Parathyroid adenoma (tissue), 2 donors: ENCODE data around the gene GNMT.
"Not testable (repeated sequence)": the region's sequence is repeated elsewhere in the genome, so short reads cannot be mapped to it uniquely, and the experiment has no call there.

Source experiments
- H2AFZ ChIP-seq: fragments of 300-600 bp; sonication (generic); one replicate; pipeline ENCODE4 v1.7.0; 2017; ENCODE audit warnings: antibody characterized with exemption, mild to moderate bottlenecking
- H3K27ac ChIP-seq: fragments of 300-600 bp; sonication (generic); one replicate; pipeline ENCODE4 v1.7.0; 2017
- H3K27me3 ChIP-seq: fragments of 300-600 bp; sonication (generic); one replicate; pipeline ENCODE4 v1.7.0; 2017; ENCODE audit warnings: low read length; ENCODE audit not compliant: control insufficient read depth, insufficient read depth
- H3K36me3 ChIP-seq: fragments of 300-600 bp; sonication (generic); one replicate; pipeline ENCODE4 v1.7.0; 2017; ENCODE audit warnings: low read length; ENCODE audit not compliant: control insufficient read depth, insufficient read depth
- H3K4me1 ChIP-seq: fragments of 300-600 bp; sonication (generic); one replicate; pipeline ENCODE4 v1.7.0; 2017; ENCODE audit warnings: control low read depth
- H3K4me2 ChIP-seq: fragments of 300-600 bp; sonication (generic); one replicate; pipeline ENCODE4 v1.7.0; 2017; ENCODE audit warnings: low read length
- H3K4me3 ChIP-seq: fragments of 300-600 bp; sonication (generic); one replicate; pipeline ENCODE4 v1.7.0; 2017; ENCODE audit warnings: low read depth, low read length
- H3K79me2 ChIP-seq: fragments of 300-600 bp; sonication (generic); one replicate; pipeline ENCODE4 v1.7.0; 2017; ENCODE audit warnings: control low read depth
- H3K9ac ChIP-seq: fragments of 300-600 bp; sonication (generic); one replicate; pipeline ENCODE4 v1.7.0; 2017; ENCODE audit warnings: mild to moderate bottlenecking
- H3K9me3 ChIP-seq: fragments of 300-600 bp; sonication (generic); one replicate; pipeline ENCODE4 v1.7.0; 2017; ENCODE audit warnings: low read length; ENCODE audit not compliant: control insufficient read depth
- TF ChIP-seq, protein P1 (sequence below): fragments of 300-600 bp; sonication (generic); IDR thresholded peaks from one replicate; pipeline ENCODE4 v1.7.0; 2017; ENCODE audit warnings: antibody characterized with exemption, mild to moderate bottlenecking
- donor health status: primary hyperparathyroidism.

Gene GNMT

DNA sequence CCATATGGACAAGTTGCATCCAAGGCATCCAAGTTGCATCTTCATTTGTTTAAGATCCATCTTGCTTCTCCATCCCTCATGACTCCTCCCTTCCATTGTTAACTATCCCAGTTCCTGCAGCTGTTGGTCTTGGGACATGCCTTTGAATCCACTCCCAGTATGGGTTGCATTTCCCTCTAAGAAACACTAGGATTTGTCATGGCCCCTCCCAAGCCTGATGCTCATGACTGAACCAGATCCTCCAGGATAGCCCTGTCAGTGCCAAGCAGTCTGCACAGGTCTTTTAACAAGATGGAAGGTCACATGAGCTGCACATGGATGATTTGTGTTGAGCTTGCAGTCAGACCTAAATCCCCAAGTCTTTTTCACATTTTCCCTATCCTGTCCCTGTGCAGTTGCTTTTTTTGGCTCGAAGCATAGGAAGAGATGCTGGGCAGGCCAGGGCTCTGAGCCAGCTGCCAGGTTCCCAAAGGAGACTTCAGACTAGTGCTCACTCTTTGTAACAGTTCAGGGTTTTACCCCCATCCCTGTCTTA lies 28.0 kb downstream of the GNMT start:
- H3K9me3 ChIP-seq, result no peaks in the 10 kb centered on the region
- no peaks in the 10 kb centered on the region for H3K27me3 ChIP-seq
- peaks cover 16% of the 10 kb centered on the region for H3K79me2 ChIP-seq
- no peak overlapping the region for H3K9ac ChIP-seq
- H3K4me2 ChIP-seq, result no peak overlapping the region
- H3K27ac ChIP-seq, result no peak overlapping the region
- H3K4me1 ChIP-seq, result peaks cover 16% of the 10 kb centered on the region
- TF ChIP-seq, protein P1, sequence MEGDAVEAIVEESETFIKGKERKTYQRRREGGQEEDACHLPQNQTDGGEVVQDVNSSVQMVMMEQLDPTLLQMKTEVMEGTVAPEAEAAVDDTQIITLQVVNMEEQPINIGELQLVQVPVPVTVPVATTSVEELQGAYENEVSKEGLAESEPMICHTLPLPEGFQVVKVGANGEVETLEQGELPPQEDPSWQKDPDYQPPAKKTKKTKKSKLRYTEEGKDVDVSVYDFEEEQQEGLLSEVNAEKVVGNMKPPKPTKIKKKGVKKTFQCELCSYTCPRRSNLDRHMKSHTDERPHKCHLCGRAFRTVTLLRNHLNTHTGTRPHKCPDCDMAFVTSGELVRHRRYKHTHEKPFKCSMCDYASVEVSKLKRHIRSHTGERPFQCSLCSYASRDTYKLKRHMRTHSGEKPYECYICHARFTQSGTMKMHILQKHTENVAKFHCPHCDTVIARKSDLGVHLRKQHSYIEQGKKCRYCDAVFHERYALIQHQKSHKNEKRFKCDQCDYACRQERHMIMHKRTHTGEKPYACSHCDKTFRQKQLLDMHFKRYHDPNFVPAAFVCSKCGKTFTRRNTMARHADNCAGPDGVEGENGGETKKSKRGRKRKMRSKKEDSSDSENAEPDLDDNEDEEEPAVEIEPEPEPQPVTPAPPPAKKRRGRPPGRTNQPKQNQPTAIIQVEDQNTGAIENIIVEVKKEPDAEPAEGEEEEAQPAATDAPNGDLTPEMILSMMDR, result no peak
- H3K36me3 ChIP-seq, result no peaks in the 10 kb centered on the region
- H3K4me3 ChIP-seq, result no peak overlapping the region
- H2AFZ ChIP-seq, result no peak overlapping the region

DNA sequence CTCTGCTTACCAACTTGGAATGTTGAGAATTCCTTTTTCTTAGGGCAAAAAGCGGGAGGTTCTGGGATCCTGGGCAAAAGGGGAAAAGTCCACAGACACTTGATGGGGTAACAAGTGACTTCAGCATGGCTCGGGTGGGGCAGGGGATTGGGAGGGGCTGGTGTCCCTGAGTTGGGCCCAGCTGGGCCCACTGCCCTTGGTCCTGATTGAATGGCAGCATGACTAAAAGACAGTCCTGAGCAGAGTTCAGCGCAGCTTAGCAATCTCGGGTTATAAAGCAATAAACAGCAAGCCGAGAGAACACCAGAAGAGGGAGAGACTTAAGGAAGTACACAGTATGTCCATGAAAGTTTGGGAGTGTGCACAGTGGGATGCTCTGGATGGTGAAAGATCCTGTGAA lies 29.4 kb downstream of the GNMT start:
- Histone ChIP-seq H3K27me3 (no peaks in the 10 kb centered on the region), H3K9me3 (no peaks in the 10 kb centered on the region), H3K27ac (no peak overlapping the region)

DNA sequence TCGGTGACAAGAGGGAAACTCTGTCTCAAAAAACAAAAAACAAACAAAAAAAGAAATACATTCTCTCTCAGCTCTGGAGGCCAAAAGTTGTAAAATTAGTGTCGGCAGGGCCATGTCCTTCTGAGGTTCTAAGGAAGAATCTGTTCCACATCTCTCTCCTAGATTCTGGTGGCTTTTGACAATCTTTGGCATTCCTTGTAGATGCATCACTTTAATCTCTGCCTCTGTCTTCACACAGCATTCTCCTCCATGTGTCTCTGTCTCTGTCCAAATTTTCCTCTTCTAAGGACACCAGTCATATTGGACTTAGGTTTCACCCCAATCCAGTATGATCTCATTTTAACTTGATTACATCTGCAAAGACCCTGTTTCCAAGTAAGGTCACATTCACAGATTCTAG lies 32.9 kb downstream of the GNMT start:
- no peaks in the 10 kb centered on the region for H3K9me3 ChIP-seq
- H3K4me1 ChIP-seq, result no peaks in the 10 kb centered on the region
- TF ChIP-seq, protein P1, result no peak
- H3K36me3 ChIP-seq, result no peaks in the 10 kb centered on the region
- H3K27ac ChIP-seq, result no peak overlapping the region
- no peak overlapping the region for H3K9ac ChIP-seq
- no peaks in the 10 kb centered on the region for H3K27me3 ChIP-seq
- no peak overlapping the region for H3K4me2 ChIP-seq
- no peak overlapping the region for H2AFZ ChIP-seq
- peaks cover 7% of the 10 kb centered on the region for H3K79me2 ChIP-seq
- no peak overlapping the region for H3K4me3 ChIP-seq

More for the DNA sequence above, 29.4 kb downstream of the GNMT start:
- H3K4me2 ChIP-seq, result no peak overlapping the region
- peaks cover 12% of the 10 kb centered on the region for H3K4me1 ChIP-seq
- H2AFZ ChIP-seq, result no peak overlapping the region
- no peak overlapping the region for H3K9ac ChIP-seq
- peaks cover 15% of the 10 kb centered on the region for H3K79me2 ChIP-seq
- no peak overlapping the region for H3K4me3 ChIP-seq
- no peaks in the 10 kb centered on the region for H3K36me3 ChIP-seq
- TF ChIP-seq, protein P1, result no peak

DNA sequence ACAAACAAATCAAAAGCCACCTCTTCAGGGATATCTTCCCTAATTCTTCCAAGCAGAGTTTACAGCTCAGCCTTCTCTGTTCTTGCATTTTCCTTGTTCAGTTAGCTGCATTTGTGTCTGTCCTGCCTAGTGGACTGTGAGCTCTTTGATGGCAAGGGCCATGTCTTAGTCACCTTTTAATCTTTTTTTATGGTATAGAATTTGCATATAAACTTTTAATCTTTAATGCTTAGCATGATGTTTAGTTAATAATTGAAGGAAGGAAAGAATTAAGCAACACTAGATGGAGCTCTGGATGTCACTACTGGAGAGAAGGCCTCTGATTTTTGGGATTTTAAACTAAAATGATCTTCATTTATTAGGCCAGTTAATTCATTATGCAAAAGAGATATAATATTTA lies 36.0 kb downstream of the GNMT start:
- H3K4me2 ChIP-seq, result no peak overlapping the region
- peaks cover 14% of the 10 kb centered on the region for H3K79me2 ChIP-seq
- H3K4me1 ChIP-seq, result no peaks in the 10 kb centered on the region
- TF ChIP-seq, protein P1, result no peak
- no peaks in the 10 kb centered on the region for H3K9me3 ChIP-seq
- no peak overlapping the region for H3K9ac ChIP-seq
- H3K36me3 ChIP-seq, result no peaks in the 10 kb centered on the region
- no peak overlapping the region for H2AFZ ChIP-seq
- H3K27me3 ChIP-seq, result no peaks in the 10 kb centered on the region
- H3K27ac ChIP-seq, result no peak overlapping the region
- no peak overlapping the region for H3K4me3 ChIP-seq

DNA sequence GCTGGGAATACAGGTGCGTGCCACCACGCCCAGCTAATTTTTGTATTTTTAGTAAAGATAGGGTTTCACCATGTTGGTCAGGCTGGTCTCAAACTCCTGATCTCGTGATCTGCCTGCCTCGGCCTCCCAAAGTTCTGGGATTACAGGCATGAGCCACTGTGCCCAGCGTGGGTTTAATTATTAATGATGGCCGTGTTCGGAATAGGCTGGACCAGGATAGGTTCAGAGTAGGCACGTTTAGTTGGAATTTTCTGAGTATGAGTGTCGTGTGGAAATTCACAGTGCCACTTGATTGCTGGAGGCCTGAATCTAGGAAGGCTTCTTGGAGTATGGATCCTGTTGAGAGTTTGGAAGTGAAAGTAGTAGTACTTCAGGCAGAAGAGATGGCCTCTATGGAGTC lies 37.7 kb downstream of the GNMT start:
- H3K79me2 ChIP-seq, result peaks cover 17% of the 10 kb centered on the region
- not testable (repeated sequence) for H3K9me3 ChIP-seq, H3K9ac ChIP-seq, H3K4me1 ChIP-seq, H3K36me3 ChIP-seq, H3K4me3 ChIP-seq, H3K4me2 ChIP-seq, H3K27ac ChIP-seq, H2AFZ ChIP-seq, H3K27me3 ChIP-seq
